ENCODE data around the gene PPIP5K1.

The PPIP5K1 gene

DNA sequence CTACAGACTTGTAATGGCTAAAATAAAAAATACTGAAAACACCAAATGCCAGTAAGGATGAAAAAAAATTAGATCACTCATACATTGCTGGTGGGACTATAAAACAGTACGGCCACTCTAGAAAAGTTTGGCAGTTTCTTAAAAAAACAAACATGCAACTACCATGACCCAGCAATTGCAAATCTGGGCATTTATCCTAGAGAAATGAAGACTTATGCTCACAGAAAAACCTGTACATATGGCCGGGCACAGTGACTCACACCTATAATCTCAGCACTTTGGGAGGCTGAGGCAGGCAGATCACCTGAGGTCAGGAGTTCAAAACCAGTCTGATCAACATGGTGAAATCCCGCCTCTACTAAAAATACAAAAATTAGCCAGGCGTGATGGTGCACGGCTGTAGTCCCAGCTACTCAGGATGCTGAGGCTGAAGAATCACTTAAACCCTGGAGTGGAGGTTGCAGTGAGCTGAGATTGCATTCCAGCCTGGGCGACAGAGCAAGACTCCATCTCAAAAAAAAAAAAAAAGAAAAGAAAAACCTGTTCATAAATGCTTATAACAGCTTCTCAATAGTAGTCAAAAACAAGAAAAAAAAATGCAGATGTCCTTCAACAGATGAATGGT lies 102.6 kb downstream of the PPIP5K1 start:
- H3K4me3 ChIP-seq (ENCODE audit: severe bottlenecking): no peak overlapping the region
- ATAC-seq (ENCODE audit: low read depth) (no peak), DNase-seq (ENCODE audit: low spot score) (no peak)
- no peaks in the 10 kb centered on the region for H3K9me3 ChIP-seq (ENCODE audit: severe bottlenecking)
- TF ChIP-seq, protein P1, sequence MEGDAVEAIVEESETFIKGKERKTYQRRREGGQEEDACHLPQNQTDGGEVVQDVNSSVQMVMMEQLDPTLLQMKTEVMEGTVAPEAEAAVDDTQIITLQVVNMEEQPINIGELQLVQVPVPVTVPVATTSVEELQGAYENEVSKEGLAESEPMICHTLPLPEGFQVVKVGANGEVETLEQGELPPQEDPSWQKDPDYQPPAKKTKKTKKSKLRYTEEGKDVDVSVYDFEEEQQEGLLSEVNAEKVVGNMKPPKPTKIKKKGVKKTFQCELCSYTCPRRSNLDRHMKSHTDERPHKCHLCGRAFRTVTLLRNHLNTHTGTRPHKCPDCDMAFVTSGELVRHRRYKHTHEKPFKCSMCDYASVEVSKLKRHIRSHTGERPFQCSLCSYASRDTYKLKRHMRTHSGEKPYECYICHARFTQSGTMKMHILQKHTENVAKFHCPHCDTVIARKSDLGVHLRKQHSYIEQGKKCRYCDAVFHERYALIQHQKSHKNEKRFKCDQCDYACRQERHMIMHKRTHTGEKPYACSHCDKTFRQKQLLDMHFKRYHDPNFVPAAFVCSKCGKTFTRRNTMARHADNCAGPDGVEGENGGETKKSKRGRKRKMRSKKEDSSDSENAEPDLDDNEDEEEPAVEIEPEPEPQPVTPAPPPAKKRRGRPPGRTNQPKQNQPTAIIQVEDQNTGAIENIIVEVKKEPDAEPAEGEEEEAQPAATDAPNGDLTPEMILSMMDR (IDR thresholded peaks at IDR 0.05; ENCODE audit: poor library complexity, severe bottlenecking): no peak
- no peak overlapping the region for H3K27ac ChIP-seq (ENCODE audit: poor library complexity, severe bottlenecking)
- peaks cover 86% of the 10 kb centered on the region for H3K36me3 ChIP-seq (ENCODE audit: low read depth)
- no peaks in the 10 kb centered on the region for H3K4me1 ChIP-seq (ENCODE audit: insufficient read depth, poor library complexity, severe bottlenecking)
- H3K27me3 ChIP-seq (ENCODE audit: insufficient read depth, poor library complexity, severe bottlenecking): no peaks in the 10 kb centered on the region

DNA sequence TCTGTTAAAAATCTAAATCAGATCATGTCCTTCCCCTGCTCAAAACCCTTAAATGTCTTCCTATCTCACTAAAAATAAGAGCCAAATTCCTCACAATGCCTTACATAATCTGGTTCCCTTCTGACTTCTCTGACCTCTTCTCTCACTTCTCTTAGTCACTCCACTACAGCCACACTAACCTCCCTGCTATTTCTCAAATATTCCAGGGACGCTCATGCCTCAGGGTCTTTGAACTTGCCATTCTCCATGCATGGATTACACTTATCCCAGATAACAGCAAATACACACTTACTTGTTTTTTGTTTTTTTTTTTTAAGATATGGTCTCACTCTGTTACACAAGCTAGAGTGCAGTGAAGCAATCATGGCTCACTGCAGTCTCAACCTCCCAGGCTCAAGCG lies 105.6 kb downstream of the PPIP5K1 start:
- Histone ChIP-seq H3K27me3 (ENCODE audit: insufficient read depth, poor library complexity, severe bottlenecking) (no peaks in the 10 kb centered on the region), H3K9me3 (ENCODE audit: severe bottlenecking) (no peaks in the 10 kb centered on the region), H3K36me3 (ENCODE audit: low read depth) (peaks cover 88% of the 10 kb centered on the region), H3K4me3 (ENCODE audit: severe bottlenecking) (no peak overlapping the region), H3K4me1 (ENCODE audit: insufficient read depth, poor library complexity, severe bottlenecking) (no peaks in the 10 kb centered on the region), H3K27ac (ENCODE audit: poor library complexity, severe bottlenecking) (no peak overlapping the region)
- 0 out of 3 replicates have a peak, but pooled peaks have one; percentile 19 for ATAC-seq (ENCODE audit: low read depth)
- DNase-seq (ENCODE audit: low spot score): no peak
- TF ChIP-seq, protein P1 (IDR thresholded peaks at IDR 0.05; ENCODE audit: poor library complexity, severe bottlenecking): no peak
